KMS-11 (cell line): ENCODE data around the gene ARHGAP24.
A peak's percentile ranks its signal among the peaks of the same experiment; 100 is the strongest.
"Not testable (repeated sequence)": the region's sequence is repeated elsewhere in the genome, so short reads cannot be mapped to it uniquely, and the experiment has no call there.

Experiments used
- H2AFZ ChIP-seq: fragments of 200-600 bp; sonication (generic); 2 replicates; pipeline ENCODE4 v1.6.1; 2016; ENCODE audit warnings: antibody characterized with exemption, mixed run types, low read depth
- H3K27ac ChIP-seq: fragments of 200-600 bp; sonication (generic); 2 replicates; pipeline ENCODE4 v1.6.1; 2016; ENCODE audit warnings: mild to moderate bottlenecking, mixed run types
- H3K27me3 ChIP-seq: fragments of 200-600 bp; sonication (generic); 2 replicates; pipeline ENCODE4 v1.6.1; 2017; ENCODE audit warnings: mild to moderate bottlenecking, low read depth, mixed run types, moderate library complexity; ENCODE audit not compliant: insufficient read depth
- H3K36me3 ChIP-seq: fragments of 200-600 bp; sonication (generic); 2 replicates; pipeline ENCODE4 v1.6.1; 2017; ENCODE audit warnings: mild to moderate bottlenecking, mixed run types; ENCODE audit not compliant: insufficient read depth
- H3K4me1 ChIP-seq: fragments of 200-600 bp; sonication (generic); 2 replicates; pipeline ENCODE4 v1.6.1; 2016; ENCODE audit warnings: mild to moderate bottlenecking, low read depth, mixed run types; ENCODE audit not compliant: poor library complexity, severe bottlenecking
- H3K4me2 ChIP-seq: fragments of 200-600 bp; sonication (generic); 2 replicates; pipeline ENCODE4 v1.7.0; 2016; ENCODE audit warnings: mild to moderate bottlenecking, mixed run types
- H3K4me3 ChIP-seq: fragments of 200-600 bp; sonication (generic); IDR thresholded peaks from 2 replicates; pipeline ENCODE4 v1.6.1; 2017; ENCODE audit warnings: low read depth, low read length, mixed read lengths; ENCODE audit not compliant: insufficient read depth
- H3K79me2 ChIP-seq: fragments of 200-600 bp; sonication (generic); 2 replicates; pipeline ENCODE4 v1.6.1; 2016; ENCODE audit warnings: low read depth, mixed run types; ENCODE audit not compliant: insufficient read depth
- H3K9ac ChIP-seq: fragments of 200-600 bp; sonication (generic); 2 replicates; pipeline ENCODE4 v1.6.1; 2016; ENCODE audit warnings: mild to moderate bottlenecking, mixed run types
- H4K20me1 ChIP-seq: fragments of 200-600 bp; sonication (generic); 2 replicates; pipeline ENCODE4 v1.6.1; 2016; ENCODE audit warnings: mild to moderate bottlenecking, mixed run types; ENCODE audit not compliant: insufficient read depth
- TF ChIP-seq, protein P1 (sequence below): fragments of 200-600 bp; sonication (generic); conservative IDR thresholded peaks from 2 replicates; pipeline ENCODE4 v1.6.1; 2017; ENCODE audit warnings: low read depth, mild to moderate bottlenecking, antibody characterized with exemption, low read length, moderate library complexity, mixed read lengths

The ARHGAP24 gene

DNA sequence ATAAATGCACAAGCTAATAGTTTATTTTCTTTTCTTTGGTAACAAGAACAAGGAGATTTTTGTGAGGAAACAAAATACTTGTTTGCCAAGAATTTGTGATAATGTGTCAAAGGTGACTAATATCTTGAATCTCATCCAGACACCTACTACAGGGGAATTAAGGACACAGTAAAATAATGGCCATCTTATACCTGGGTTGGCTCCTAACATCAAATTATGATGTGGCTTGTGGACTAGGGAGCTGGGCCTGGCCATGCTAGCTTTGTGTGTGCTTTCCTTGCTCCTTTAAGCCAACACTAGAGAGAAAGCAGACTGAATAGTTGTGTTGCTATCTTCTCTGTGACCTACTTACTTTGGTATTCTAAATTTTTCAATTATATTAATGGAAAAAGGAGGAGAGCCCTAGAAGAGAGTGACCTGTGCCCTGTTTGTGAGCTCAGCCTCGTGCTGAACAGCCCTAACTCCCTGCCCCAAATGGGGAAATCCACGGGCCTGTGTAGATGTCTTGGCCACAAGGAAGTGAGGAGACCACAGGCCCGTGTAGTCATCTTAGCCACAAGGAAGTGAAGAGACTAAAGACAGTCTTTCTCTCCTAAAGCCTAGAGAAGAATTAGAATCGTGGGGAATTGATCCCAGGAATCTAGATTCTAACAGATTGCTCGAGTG is 23.3 kb downstream of the ARHGAP24 start:
- Histone ChIP-seq H4K20me1 (no peaks in the 10 kb centered on the region), H3K27ac (no peak overlapping the region), H3K4me1 (peaks cover 17% of the 10 kb centered on the region), H2AFZ (peak overlapping the region; percentile 10), H3K79me2 (no peaks in the 10 kb centered on the region), H3K27me3 (no peaks in the 10 kb centered on the region), H3K4me2 (peak overlapping the region; percentile 2; the same call in 1 of the 2 replicates), H3K36me3 (no peaks in the 10 kb centered on the region), H3K4me3 (no peak overlapping the region), H3K9ac (no peak overlapping the region)
- TF ChIP-seq, protein P1, sequence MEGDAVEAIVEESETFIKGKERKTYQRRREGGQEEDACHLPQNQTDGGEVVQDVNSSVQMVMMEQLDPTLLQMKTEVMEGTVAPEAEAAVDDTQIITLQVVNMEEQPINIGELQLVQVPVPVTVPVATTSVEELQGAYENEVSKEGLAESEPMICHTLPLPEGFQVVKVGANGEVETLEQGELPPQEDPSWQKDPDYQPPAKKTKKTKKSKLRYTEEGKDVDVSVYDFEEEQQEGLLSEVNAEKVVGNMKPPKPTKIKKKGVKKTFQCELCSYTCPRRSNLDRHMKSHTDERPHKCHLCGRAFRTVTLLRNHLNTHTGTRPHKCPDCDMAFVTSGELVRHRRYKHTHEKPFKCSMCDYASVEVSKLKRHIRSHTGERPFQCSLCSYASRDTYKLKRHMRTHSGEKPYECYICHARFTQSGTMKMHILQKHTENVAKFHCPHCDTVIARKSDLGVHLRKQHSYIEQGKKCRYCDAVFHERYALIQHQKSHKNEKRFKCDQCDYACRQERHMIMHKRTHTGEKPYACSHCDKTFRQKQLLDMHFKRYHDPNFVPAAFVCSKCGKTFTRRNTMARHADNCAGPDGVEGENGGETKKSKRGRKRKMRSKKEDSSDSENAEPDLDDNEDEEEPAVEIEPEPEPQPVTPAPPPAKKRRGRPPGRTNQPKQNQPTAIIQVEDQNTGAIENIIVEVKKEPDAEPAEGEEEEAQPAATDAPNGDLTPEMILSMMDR: no peak

DNA sequence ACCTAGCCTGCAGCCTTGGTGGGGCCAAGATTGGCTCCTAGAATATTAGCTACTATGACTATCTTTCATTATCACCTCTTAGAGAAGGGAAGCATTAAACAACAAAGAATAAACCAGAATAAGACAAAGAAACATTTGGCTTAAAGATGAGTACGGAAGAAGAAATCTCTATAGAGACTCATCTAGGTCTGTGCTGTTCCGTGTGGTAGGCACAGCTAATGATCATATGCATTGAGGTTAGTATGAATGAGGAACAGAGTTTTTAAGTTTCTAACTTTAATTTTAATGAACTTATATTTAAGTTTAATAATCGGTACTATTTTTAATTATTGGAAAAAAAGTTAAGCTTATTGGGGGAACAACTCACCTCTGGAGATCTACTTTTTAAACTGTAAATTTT is 24.6 kb downstream of the ARHGAP24 start:
- Histone ChIP-seq H3K4me3 (no peak overlapping the region), H3K4me1 (peaks cover 17% of the 10 kb centered on the region), H3K27me3 (no peaks in the 10 kb centered on the region), H3K9ac (no peak overlapping the region), H3K27ac (no peak overlapping the region), H4K20me1 (no peaks in the 10 kb centered on the region), H3K4me2 (no peak overlapping the region), H2AFZ (no peak overlapping the region), H3K79me2 (no peaks in the 10 kb centered on the region), H3K36me3 (no peaks in the 10 kb centered on the region)
- TF ChIP-seq, protein P1: no peak

DNA sequence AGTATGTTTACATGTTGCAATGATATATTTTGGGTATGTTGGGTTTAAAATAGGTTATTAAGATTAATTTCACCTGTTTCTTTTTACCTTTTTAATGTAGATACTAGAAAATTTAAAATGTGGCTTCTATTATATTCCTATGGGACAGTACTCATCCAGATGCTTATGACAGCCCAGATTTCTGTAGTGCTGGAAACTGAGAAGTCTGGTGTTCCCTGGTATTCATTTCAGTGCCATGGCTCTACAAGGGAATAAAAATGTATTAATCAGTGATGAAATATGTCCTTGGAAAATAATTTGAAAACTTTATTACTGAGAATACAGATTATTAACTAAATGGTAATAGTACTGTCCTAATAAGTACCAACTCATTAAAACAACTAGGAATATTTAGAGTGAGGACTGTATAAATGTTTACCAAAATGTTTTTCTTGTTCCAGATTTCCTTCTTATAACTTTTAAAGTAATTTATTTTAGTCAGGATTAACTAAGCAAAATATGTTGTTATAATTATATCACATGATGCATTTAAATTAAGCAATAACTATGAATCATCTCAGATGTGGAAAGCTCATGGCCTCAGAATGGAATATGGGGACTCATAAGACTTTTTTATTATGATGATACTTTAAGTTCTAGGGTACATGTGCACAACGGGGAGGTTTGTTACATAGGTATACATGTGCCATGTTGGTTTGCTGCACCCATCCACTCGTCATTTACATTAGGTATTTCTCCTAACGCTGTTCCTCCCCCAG is 25.3 kb downstream of the ARHGAP24 start:
- no peaks in the 10 kb centered on the region for H3K79me2 ChIP-seq
- H3K9ac ChIP-seq: no peak overlapping the region
- H3K27ac ChIP-seq: no peak overlapping the region
- peaks cover 17% of the 10 kb centered on the region for H3K4me1 ChIP-seq
- H2AFZ ChIP-seq: no peak overlapping the region
- TF ChIP-seq, protein P1: no peak
- H3K4me2 ChIP-seq: no peak overlapping the region
- H4K20me1 ChIP-seq: no peaks in the 10 kb centered on the region
- no peaks in the 10 kb centered on the region for H3K27me3 ChIP-seq
- no peak overlapping the region for H3K4me3 ChIP-seq
- H3K36me3 ChIP-seq: no peaks in the 10 kb centered on the region

DNA sequence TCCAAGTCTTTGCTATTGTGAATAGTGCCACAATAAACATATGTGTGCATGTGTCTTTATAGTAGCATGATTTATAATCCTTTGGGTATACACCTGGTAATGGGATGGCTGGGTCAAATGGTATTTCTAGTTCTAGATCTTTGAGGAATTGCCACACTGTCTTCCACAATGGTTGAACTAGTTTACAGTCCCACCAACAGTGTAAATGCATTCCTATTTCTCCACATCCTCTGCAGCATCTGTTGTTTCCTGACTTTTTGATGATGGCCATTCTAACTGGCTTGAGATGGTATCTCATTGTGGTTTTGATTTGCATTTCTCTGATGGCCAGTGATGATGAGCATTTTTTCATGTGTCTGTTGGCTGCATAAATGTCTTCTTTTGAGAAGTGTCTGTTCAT is 26.2 kb downstream of the ARHGAP24 start:
- not testable (repeated sequence) for H3K4me3 ChIP-seq, H3K27me3 ChIP-seq, H2AFZ ChIP-seq, H4K20me1 ChIP-seq, H3K9ac ChIP-seq, H3K27ac ChIP-seq, H3K4me2 ChIP-seq, H3K36me3 ChIP-seq, H3K79me2 ChIP-seq
- H3K4me1 ChIP-seq: peaks cover 17% of the 10 kb centered on the region

DNA sequence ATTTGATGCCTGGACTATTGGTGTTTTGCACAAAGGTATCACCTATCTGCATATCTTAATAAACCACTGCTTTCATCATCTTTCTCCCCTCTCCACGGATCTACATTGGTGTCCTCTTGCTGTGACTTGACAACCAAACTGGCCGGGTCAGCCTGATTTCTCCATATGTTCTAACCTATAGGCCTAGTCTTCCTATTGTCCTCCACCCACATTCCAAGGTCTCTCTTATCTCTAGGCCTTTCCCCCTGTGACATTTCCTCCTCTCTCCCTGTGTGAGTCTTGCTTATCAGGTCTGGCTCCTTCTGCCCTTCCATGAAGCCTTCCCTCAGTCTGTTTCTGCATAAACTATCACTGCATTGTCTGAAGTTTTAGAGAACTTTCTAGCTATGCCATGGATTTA is 33.7 kb downstream of the ARHGAP24 start:
- Histone ChIP-seq H3K27me3 (no peaks in the 10 kb centered on the region), H3K9ac (no peak overlapping the region), H3K4me1 (no peaks in the 10 kb centered on the region), H3K79me2 (no peaks in the 10 kb centered on the region), H4K20me1 (no peaks in the 10 kb centered on the region), H2AFZ (no peak overlapping the region), H3K36me3 (no peaks in the 10 kb centered on the region), H3K4me3 (no peak overlapping the region), H3K27ac (no peak overlapping the region), H3K4me2 (no peak overlapping the region)
- TF ChIP-seq, protein P1: no peak
